DMS114 treated with DMSO at 0.1 percent for 48 hours (cell line): ENCODE data around the gene IFNA13.

ENCODE experiments used
- DNase-seq: peaks from one replicate; lab custom pipeline; 2025; ENCODE audit not compliant: unreplicated experiment; lab: John Stamatoyannopoulos, UW

The IFNA13 gene

DNA sequence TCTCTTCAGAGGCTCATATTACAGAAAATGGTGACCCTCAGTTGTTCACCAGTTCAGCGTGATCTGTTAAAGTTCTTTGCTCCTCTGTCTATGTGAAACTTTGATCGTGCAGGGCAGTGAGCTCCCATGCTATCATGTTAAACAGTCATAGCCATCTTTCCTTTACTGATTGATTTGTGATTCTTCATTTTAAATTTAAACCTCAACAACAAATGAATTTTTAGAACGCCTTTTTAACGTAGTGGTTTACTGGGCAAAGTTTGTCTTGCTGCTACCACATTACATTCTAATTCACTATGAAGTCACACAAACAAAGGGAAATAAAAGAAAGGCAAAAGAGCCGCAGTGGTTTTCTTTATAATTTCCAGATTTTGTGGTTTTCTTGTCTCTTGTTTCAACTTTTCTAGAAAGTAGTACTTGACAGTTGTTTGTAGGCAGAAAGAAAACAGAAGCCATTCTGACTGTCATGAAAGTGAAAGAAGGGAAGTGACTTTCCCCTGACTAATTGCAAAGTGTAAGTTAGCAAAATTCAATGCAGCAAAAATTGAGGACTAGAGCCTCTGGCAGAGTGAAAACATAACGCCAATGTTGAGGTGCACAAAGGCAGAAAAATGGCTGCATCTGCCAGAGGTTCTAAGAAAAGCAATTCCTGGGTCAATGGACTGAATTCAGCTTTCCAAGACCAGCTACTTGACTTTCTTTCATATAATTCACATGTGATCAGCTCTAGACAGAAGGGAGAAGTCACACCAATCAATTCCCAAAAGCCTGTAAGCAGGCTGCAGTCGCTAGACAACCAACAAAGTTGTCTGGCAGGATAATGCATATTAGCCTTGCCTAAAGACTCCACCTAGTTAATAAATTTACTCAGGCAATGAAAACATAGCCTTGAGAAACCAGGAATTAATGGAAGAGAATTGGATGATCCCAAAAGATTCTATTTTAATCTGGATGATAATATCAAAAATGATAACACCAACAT is 10.1 kb downstream of the IFNA13 start:
- no peak for DNase-seq

DNA sequence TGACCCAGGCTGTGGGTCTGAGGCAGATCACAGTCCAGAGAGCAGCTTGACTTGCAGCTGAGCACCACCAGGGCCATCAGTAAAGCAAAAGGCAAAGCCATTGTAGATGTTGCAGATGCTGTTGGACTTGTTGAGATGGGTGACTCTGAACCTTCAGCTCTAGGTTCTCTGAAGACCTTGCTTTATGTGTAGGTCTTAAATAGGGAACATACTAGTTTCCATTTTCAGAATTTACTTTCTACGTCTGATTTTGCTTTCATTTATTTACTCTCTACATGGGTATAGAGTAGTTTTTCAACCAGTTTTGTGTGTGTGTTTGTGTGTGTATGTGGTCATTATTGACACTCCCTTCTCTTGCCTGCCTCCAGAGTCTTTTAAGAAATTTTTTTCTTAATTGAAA is 17.1 kb downstream of the IFNA13 start, which contains the start of gene IFNA6:
Gene IFNA6 (minus strand): TSS at position 101 of the 400 bp plus-strand sequence. CDS start 0 bp downstream, at position 101.
- DNase-seq: no peak

- DNase-seq: no peak
Measured at GRCh38 chr9:21348430-21348970, 19.4 kb downstream of the IFNA13 start.

DNA sequence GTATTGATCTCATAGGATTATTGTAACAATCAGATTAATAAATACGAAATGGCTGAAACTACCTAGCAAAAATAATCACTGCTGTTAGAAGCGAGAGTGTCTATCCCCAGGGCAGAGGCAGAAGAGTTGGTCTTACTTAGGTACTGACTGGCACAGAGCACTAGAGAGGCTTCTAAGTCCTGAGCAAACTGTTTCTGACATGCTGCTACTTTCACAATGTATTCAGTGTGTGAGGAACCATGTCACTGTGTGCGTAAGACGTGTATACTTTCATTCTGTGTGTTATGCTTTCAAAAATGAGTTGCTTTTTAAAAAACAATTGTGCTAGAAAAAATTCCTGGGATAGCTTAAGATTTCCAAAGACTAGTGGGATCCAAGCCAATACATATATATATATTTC is 27.1 kb downstream of the IFNA13 start:
- DNase-seq: no peak

GRCh38 chr9:21336457-21336856 is 31.4 kb downstream of the IFNA13 start:
- DNase-seq: no peak

GRCh38 chr9:21334701-21335632 is 32.9 kb downstream of the IFNA13 start, which contains the start of gene KLHL9:
KLHL9 (minus strand) TSS chr9:21335404; CDS start chr9:21334859, 545 bp downstream.
- DNase-seq: peak; percentile 57

DNA sequence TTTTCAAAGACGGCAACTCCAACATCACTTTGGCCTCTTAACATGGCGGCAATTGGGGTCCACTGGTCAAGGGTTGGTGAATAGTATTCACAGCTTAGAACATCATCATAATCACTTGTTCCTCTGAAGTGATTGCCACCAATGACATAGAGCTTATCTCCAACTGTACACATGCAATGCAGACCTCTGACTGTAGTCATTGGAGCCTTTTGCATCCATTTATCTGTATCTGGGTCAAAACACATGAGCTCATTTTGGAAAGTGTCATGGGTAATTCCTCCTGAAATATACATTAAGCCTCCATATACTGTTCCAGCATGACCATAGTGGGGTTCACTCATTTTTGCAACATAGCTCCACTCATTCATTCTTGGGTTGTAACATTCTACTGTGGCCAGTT is 34.6 kb downstream of the IFNA13 start:
- DNase-seq: no peak

GRCh38 chr9:21331676-21332402 is 36.0 kb downstream of the IFNA13 start:
- DNase-seq: no peak

DNA sequence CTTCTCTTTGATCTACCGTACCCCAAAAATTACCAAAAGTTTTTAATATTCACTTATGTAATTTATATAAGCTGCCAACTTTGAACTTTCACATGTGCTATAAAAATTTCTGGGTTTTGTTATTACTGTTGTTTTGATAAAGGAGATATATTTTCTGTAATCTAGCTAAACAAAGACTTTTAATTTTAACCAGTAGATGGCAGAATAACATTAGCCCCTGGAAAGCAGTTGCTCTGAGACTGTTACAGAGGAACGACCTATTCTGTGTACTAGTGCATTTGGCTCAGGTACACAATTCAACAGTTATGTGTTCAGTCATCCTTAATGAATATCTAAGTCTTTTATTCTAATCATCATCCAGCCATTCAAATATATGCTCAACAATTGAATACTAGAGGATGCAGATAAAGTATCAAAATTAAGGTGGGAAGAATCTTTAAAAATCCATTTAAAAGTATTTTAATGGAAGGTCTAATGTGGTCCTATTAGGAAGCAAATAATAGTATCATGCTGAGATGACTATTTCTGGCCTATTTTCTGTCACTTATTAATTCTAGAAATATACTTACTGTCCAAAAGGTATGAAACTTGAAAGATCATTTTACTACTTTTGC is 41.2 kb downstream of the IFNA13 start:
- DNase-seq: peak; percentile 12

DNA sequence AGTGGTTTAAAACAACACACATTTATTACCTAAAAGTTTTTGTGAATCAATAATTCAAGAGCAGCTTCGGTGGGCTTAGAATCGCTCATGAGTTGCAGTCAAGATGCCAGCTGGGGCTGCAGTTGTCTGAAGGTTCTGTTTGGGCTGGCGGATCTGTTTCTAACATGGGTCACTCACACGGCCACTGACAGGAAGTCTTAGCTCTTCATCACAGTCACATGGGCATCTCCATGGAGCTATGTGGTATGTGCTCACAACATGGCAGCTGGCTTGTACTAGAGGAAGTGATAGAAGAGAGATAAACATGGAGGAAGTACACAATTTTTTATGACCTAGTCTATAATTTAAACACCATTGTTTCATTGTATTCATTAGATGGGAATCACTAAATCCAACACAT is 43.8 kb downstream of the IFNA13 start:
- no peak for DNase-seq

DNA sequence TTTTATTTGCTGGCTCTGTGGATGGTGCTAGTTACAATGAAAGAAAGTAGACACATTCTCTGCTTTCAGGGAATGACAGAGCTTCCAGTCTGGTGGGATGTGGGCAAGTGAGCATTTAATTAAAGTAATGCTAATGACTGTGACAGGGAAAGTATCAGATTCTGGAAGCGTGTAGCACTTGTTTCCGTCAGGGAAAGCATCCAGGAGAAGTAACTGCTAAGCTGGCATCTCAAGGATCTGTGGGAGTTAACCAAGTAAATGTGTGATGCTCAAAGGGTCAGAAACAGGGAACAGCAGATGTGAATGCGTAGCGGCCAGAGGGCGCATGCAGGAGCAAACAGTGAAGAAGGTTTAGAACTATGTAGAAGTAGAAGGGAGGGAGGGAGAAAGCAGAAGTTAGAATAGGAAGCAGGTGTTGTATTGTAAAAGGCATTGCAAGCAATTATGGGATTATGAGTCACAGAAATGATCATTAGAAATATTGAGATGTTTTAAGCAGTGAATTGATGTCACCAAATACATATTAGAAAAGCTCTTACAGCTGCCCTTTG is 44.9 kb downstream of the IFNA13 start:
- DNase-seq: no peak

DNA sequence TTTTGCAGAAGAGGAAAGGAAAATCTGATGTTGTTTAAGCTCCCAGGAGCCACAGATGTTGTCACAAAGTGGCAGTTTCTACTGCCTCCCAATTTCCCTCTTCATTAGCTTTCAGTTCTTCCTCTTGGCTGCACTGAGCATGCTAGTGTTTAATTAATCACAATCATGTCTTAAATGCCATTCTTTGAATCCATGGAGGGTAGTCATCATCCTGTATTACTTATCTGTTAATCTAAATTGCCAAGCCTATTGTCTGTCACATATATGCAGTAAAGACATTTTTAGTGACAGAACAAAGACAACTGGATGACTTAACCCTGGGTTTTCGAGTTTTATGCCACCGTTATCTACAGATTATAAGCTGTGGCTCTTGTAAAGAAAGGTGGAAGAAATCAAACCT is 47.4 kb downstream of the IFNA13 start:
- no peak for DNase-seq

DNA sequence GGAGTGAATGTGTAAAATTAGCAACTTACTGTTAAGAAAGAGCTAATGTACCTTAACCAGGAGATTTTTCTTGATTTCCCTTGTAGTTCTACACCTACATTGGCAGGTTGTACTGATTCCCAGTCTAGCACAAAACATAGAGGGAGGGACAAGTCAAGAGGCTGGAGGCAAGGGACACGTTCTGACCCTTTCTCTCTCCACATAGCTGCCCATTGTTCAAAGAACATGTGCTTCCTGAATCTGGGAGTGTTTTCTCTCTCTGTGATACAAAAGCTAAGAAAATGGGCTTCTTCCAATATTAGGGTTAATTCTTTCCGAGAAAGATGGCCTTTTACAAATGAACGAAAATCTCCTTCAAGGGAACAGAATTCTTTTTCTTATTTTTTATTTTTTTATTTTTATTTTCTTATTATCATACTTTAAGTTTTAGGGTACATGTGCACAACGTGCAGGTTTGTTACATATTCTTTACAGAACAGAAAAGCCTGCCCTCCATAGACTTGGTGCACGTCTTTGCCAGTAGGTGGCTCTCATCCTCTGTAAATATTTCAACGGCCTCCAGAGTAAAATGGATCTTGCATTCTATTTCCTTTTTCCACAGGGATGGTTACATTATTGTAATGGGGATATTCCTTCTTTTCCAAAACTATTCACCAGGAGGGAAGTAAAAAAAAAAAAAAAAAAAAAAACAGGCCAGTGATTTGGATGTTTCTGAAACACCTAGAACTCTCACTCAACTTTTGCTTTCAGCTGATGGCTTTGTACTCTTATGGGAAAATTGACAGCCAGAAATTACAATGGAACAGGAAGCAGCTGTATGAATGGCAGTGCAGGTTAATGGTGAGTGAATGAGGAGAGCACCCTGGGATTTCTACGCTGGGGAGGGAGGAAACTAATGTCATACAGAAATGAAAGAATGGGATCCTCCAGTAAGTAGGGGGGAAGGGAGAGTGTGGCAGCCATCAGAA is 49.6 kb downstream of the IFNA13 start:
- peak; percentile 20 for DNase-seq
